GM18907 (cell line): Measurements from ENCODE around the gene LY6G6D.

Source experiments
- ATAC-seq: cut with Tn5 transposase; IDR thresholded peaks from one replicate; pipeline ENCODE4 v1.9.1; 2021; ENCODE audit warnings: mild to moderate bottlenecking, moderate library complexity; ENCODE audit not compliant: unreplicated experiment

The LY6G6D gene

GRCh38 chr6:31761343-31761742 is 46.2 kb downstream of the LY6G6D start:
- no peak for ATAC-seq

- no peak for ATAC-seq
These were observed 47.2 kb downstream of the LY6G6D start, which contains the start of gene SAPCD1 for GRCh38 chr6:31762356-31762755. SAPCD1 (plus strand) TSS chr6:31762656; CDS start chr6:31763055, 399 bp downstream.

GRCh38 chr6:31762878-31763618 is 47.9 kb downstream of the LY6G6D start:
- no peak for ATAC-seq

- ATAC-seq = no peak
These were observed 48.4 kb downstream of the LY6G6D start for GRCh38 chr6:31763619-31763940.

GRCh38 chr6:31764198-31764597 is 49.0 kb downstream of the LY6G6D start:
- no peak for ATAC-seq

GRCh38 chr6:31765559-31765909 is 50.4 kb downstream of the LY6G6D start:
- no peak for ATAC-seq

- ATAC-seq = no peak
These were observed 51.0 kb downstream of the LY6G6D start for GRCh38 chr6:31765910-31766794.

GRCh38 chr6:31767096-31767645 is 52.0 kb downstream of the LY6G6D start:
- no peak for ATAC-seq
